Osteocyte (in vitro differentiated cells): Measurements from ENCODE around the gene ACSS2. TPM values are rescaled to one million over a fixed set of nuclear protein-coding genes. Genes with fewer than 3 reads are reported as not detected.

ENCODE experiments used
- DNase-seq: peaks from one replicate; pipeline ENCODE4 v3.0.0; 2021; ENCODE audit warnings: mixed read lengths; ENCODE audit not compliant: unreplicated experiment; ENCODE audit errors: extremely low spot score
- H3K27ac Mint-ChIP-seq: one replicate; pipeline ENCODE4 v1.8.0; 2021; ENCODE audit warnings: mild to moderate bottlenecking, mixed read lengths; ENCODE audit not compliant: unreplicated experiment
- H3K27me3 Mint-ChIP-seq: one replicate; pipeline ENCODE4 v1.8.0; 2021; ENCODE audit warnings: mixed read lengths; ENCODE audit not compliant: unreplicated experiment
- H3K36me3 Mint-ChIP-seq: one replicate; pipeline ENCODE4 v1.8.0; 2021; ENCODE audit warnings: mixed read lengths; ENCODE audit not compliant: unreplicated experiment
- H3K4me1 Mint-ChIP-seq: one replicate; pipeline ENCODE4 v1.8.0; 2021; ENCODE audit warnings: mixed read lengths; ENCODE audit not compliant: unreplicated experiment
- H3K4me3 Mint-ChIP-seq: one replicate; pipeline ENCODE4 v1.8.0; 2021; ENCODE audit warnings: mild to moderate bottlenecking, moderate library complexity, mixed read lengths; ENCODE audit not compliant: unreplicated experiment
- H3K9me3 Mint-ChIP-seq: one replicate; pipeline ENCODE4 v1.8.0; 2021; ENCODE audit warnings: mixed read lengths; ENCODE audit not compliant: unreplicated experiment
- CTCF ChIP-seq: fragments of 200-600 bp; sonication (generic); IDR thresholded peaks from 2 replicates; pipeline ENCODE4 v1.5.0; 2021; ENCODE audit warnings: antibody characterized with exemption, mild to moderate bottlenecking, moderate library complexity
- total RNA-seq: library from RNA; stranded (reverse); gene quantifications from 2 replicates; pipeline ENCODE4 v1.2.1, GENCODE V29; 2021

Gene ACSS2
- total RNA-seq, 1 donor from 2014 or later = 31.1 TPM

GRCh38 chr20:34843421-34843820 lies 33.0 kb upstream of the ACSS2 start:
- H3K36me3 Mint-ChIP-seq = peaks cover 6% of the 10 kb centered on the region
- no peaks in the 10 kb centered on the region for H3K4me1 Mint-ChIP-seq
- no peak overlapping the region for H3K27ac Mint-ChIP-seq

GRCh38 chr20:34848597-34848996 lies 27.8 kb upstream of the ACSS2 start:
- no peak for DNase-seq
- Mint-ChIP-seq H3K27ac (no peak overlapping the region), H3K36me3 (peaks cover 20% of the 10 kb centered on the region), H3K4me3 (no peak overlapping the region), H3K27me3 (no peaks in the 10 kb centered on the region), H3K4me1 (no peaks in the 10 kb centered on the region), H3K9me3 (no peaks in the 10 kb centered on the region)
- TF ChIP-seq CTCF = no peak

More at GRCh38 chr20:34843421-34843820, 33.0 kb upstream of the ACSS2 start:
- DNase-seq = no peak
- no peak for TF ChIP-seq CTCF
- Mint-ChIP-seq H3K4me3 (no peak overlapping the region), H3K27me3 (peaks cover 26% of the 10 kb centered on the region), H3K9me3 (no peaks in the 10 kb centered on the region)

- Mint-ChIP-seq H3K27ac (no peak overlapping the region), H3K27me3 (no peaks in the 10 kb centered on the region), H3K4me3 (no peak overlapping the region), H3K36me3 (peaks cover 20% of the 10 kb centered on the region), H3K4me1 (no peaks in the 10 kb centered on the region), H3K9me3 (no peaks in the 10 kb centered on the region)
- no peak for DNase-seq
- no peak for TF ChIP-seq CTCF
Measured at GRCh38 chr20:34849778-34850177, 26.6 kb upstream of the ACSS2 start.

GRCh38 chr20:34850969-34851368 lies 25.4 kb upstream of the ACSS2 start:
- Mint-ChIP-seq H3K27me3 (no peaks in the 10 kb centered on the region), H3K9me3 (no peaks in the 10 kb centered on the region), H3K4me1 (no peaks in the 10 kb centered on the region), H3K4me3 (no peak overlapping the region), H3K36me3 (peaks cover 20% of the 10 kb centered on the region), H3K27ac (no peak overlapping the region)
- TF ChIP-seq CTCF = no peak
- DNase-seq = no peak

GRCh38 chr20:34852298-34852697 lies 24.1 kb upstream of the ACSS2 start:
- Mint-ChIP-seq H3K4me3 (no peak overlapping the region), H3K9me3 (no peaks in the 10 kb centered on the region), H3K4me1 (no peaks in the 10 kb centered on the region), H3K27me3 (no peaks in the 10 kb centered on the region), H3K27ac (no peak overlapping the region), H3K36me3 (peaks cover 18% of the 10 kb centered on the region)
- no peak for DNase-seq
- TF ChIP-seq CTCF = no peak
